BLaER1 (cell line): Measurements from ENCODE around the gene SOX10.
A peak's percentile ranks its signal among the peaks of the same experiment; 100 is the strongest.

ENCODE experiments used
- H3K27ac ChIP-seq: shearing (Covaris generic); formaldehyde crosslinking; 2 replicates; pipeline ENCODE4 v1.8.1; 2022
- H3K27me3 ChIP-seq: shearing (Covaris generic); formaldehyde crosslinking; 2 replicates; pipeline ENCODE4 v1.8.1; 2022
- H3K36me3 ChIP-seq: shearing (Covaris generic); formaldehyde crosslinking; 2 replicates; pipeline ENCODE4 v1.8.1; 2022
- H3K4me1 ChIP-seq: shearing (Covaris generic); formaldehyde crosslinking; 2 replicates; pipeline ENCODE4 v1.8.1; 2022
- H3K4me2 ChIP-seq: shearing (Covaris generic); formaldehyde crosslinking; 2 replicates; pipeline ENCODE4 v1.8.1; 2022
- H3K4me3 ChIP-seq: shearing (Covaris generic); formaldehyde crosslinking; 2 replicates; pipeline ENCODE4 v1.8.1; 2022
- H3K9ac ChIP-seq: shearing (Covaris generic); formaldehyde crosslinking; 2 replicates; pipeline ENCODE4 v1.8.1; 2022
- H3K9me3 ChIP-seq: shearing (Covaris generic); formaldehyde crosslinking; 2 replicates; pipeline ENCODE4 v1.8.1; 2022
- H4K20me1 ChIP-seq: shearing (Covaris generic); formaldehyde crosslinking; 2 replicates; pipeline ENCODE4 v1.8.1; 2022
- Cebpa-rat ChIP-seq: shearing (Covaris generic); IDR thresholded peaks from 2 replicates; pipeline ENCODE4 v1.8.1; 2022

The SOX10 gene

GRCh38 chr22:37983860-37984791 is at the start of gene SOX10:
SOX10 (minus strand) TSS chr22:37984555; CDS start chr22:37983784, 771 bp downstream.
- 0 out of 2 replicates have a peak within 1 kb of the TSS, but pooled peaks have one; percentile 38 for H3K9ac ChIP-seq
- H3K4me3 ChIP-seq, result no peak within 1 kb of the TSS
- peak within 1 kb of the TSS; percentile 63 for H3K27ac ChIP-seq
- TF ChIP-seq Cebpa-rat, result no peak
- H3K4me1 ChIP-seq, result peaks cover 80% of the 10 kb centered on the region
- no peaks in the 10 kb centered on the region for H3K27me3 ChIP-seq
- H3K36me3 ChIP-seq, result peaks cover 16% of the 10 kb centered on the region
- no peaks in the 10 kb centered on the region for H4K20me1 ChIP-seq
- H3K9me3 ChIP-seq, result peaks cover 9% of the 10 kb centered on the region; the same call in 1 of the 2 replicates
- H3K4me2 ChIP-seq, result peak within 1 kb of the TSS; percentile 94

GRCh38 chr22:38033522-38034277 is 49.3 kb upstream of the SOX10 start:
- Histone ChIP-seq H3K4me2 (peak overlapping the region; percentile 72), H3K27ac (peak overlapping the region; percentile 59; the same call in 1 of the 2 replicates), H3K4me3 (no peak overlapping the region), H4K20me1 (no peaks in the 10 kb centered on the region), H3K36me3 (no peaks in the 10 kb centered on the region), H3K27me3 (no peaks in the 10 kb centered on the region), H3K4me1 (peaks cover 64% of the 10 kb centered on the region), H3K9ac (no peak overlapping the region), H3K9me3 (no peaks in the 10 kb centered on the region)
- TF ChIP-seq Cebpa-rat, result no peak

DNA sequence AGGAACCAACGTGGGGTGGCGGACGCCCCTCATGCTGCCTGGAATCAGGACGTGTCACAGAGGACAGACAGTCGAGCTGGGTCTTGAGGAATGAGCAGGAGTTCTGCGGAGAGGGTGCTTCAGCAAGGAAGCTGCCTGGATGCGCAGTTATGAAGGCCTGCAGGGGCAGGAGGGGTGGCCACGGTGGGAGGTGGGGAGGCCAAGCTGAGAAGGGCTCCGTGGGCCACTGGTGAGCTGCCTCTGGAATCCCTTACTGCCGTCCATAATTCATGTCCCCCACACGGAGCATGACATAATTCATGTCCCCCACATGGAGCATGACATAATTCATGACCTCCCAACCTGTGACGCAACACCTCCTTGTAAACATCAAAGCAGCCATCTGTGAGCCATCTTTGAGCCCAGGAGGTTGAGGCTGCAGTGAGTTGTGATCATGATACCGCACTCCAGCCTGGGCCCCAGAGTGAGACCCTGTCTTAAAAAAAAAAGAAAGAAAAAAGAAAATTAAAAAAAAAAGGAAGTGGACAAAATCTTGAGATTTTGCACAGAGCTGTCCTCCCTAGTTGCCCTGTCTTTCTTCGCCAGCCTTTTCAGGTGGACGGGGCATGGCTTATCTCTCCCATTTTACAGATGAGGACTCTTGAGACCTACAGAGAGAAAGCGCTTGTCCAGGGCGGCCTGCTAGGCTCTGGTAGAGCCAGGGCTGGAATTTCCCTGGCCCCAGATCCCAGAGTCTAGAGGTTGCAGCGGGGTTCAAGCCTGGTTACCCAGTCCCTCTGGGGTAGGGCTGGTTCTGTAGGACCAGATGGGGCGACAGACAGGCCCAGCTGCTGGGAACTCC is 48.5 kb upstream of the SOX10 start:
- Histone ChIP-seq H3K4me1 (peaks cover 64% of the 10 kb centered on the region), H3K4me3 (no peak overlapping the region), H3K9me3 (no peaks in the 10 kb centered on the region), H3K36me3 (no peaks in the 10 kb centered on the region), H3K27ac (peak overlapping the region; percentile 59; the same call in 1 of the 2 replicates), H4K20me1 (no peaks in the 10 kb centered on the region), H3K4me2 (peak overlapping the region; percentile 72), H3K27me3 (no peaks in the 10 kb centered on the region), H3K9ac (no peak overlapping the region)
- peak; percentile 74; the same call in 1 of the 2 replicates for TF ChIP-seq Cebpa-rat

- H4K20me1 ChIP-seq, result no peaks in the 10 kb centered on the region
- H3K9ac ChIP-seq, result no peak overlapping the region
- H3K9me3 ChIP-seq, result no peaks in the 10 kb centered on the region
- H3K27me3 ChIP-seq, result no peaks in the 10 kb centered on the region
- no peak overlapping the region for H3K27ac ChIP-seq
- H3K4me3 ChIP-seq, result no peak overlapping the region
- peaks cover 61% of the 10 kb centered on the region for H3K4me1 ChIP-seq
- H3K4me2 ChIP-seq, result peak overlapping the region; percentile 73
- TF ChIP-seq Cebpa-rat, result no peak
- H3K36me3 ChIP-seq, result no peaks in the 10 kb centered on the region
These were observed 47.1 kb upstream of the SOX10 start for GRCh38 chr22:38031491-38031890.

- no peak for TF ChIP-seq Cebpa-rat
- Histone ChIP-seq H3K27ac (no peak overlapping the region), H3K36me3 (no peaks in the 10 kb centered on the region), H3K4me3 (no peak overlapping the region), H4K20me1 (no peaks in the 10 kb centered on the region), H3K4me2 (peak overlapping the region; percentile 73), H3K9ac (0 out of 2 replicates have a peak overlapping the region, but pooled peaks have one; percentile 5), H3K4me1 (peaks cover 57% of the 10 kb centered on the region), H3K27me3 (no peaks in the 10 kb centered on the region), H3K9me3 (no peaks in the 10 kb centered on the region)
These were observed 46.2 kb upstream of the SOX10 start for GRCh38 chr22:38030311-38031133.

DNA sequence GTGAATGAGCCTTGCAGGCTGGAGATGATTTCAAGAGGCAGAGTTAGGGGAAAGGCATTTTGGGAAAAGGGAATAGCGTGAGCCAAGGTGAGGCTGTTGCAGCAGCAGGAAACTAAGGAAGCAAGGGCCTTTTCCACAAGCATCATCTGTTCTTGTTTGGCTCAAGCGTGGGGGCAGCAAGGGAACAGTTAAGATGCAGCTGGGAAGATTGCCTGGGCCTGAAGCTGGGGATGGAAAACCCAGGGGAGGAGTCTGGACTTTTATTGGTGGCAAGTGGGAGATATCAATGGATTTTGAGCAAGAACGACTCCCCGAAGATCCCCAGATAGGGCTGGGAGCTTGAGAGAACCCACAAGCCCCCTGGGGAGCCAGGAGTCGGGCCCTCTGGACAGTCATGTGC is 45.5 kb upstream of the SOX10 start:
- H3K4me2 ChIP-seq, result peak overlapping the region; percentile 73
- H3K4me3 ChIP-seq, result no peak overlapping the region

DNA sequence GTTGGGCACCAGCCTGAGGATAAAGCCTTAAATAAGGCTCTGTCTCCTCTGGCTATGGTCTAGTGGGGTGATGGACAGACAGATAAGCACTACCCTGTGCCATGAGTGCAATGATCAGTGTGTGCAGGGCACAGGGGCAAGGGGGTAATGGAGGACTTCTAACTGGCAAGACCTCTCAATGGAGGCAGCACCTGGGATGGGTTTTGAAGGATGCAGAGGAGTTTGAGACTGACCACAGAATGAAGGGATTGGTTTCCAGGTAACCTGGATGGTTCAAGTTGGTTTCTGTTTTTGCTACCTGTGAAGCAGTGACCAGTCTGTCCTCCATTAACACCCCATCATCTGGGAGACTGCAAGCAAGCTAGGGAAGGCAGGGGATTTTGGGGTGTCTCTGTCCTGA is 45.0 kb upstream of the SOX10 start:
- peaks cover 49% of the 10 kb centered on the region for H3K4me1 ChIP-seq

More for the DNA sequence above, 45.5 kb upstream of the SOX10 start:
- H3K27ac ChIP-seq, result no peak overlapping the region
- H3K4me1 ChIP-seq, result peaks cover 52% of the 10 kb centered on the region
- H3K27me3 ChIP-seq, result no peaks in the 10 kb centered on the region
- H4K20me1 ChIP-seq, result no peaks in the 10 kb centered on the region
- no peaks in the 10 kb centered on the region for H3K36me3 ChIP-seq
- no peaks in the 10 kb centered on the region for H3K9me3 ChIP-seq
- TF ChIP-seq Cebpa-rat, result no peak
- no peak overlapping the region for H3K9ac ChIP-seq

GRCh38 chr22:38028344-38029130 is 44.2 kb upstream of the SOX10 start:
- no peak overlapping the region for H3K27ac ChIP-seq
- no peaks in the 10 kb centered on the region for H3K36me3 ChIP-seq
- no peaks in the 10 kb centered on the region for H3K9me3 ChIP-seq
- H3K4me2 ChIP-seq, result no peak overlapping the region
- no peaks in the 10 kb centered on the region for H3K27me3 ChIP-seq
- no peak overlapping the region for H3K9ac ChIP-seq
- H3K4me3 ChIP-seq, result no peak overlapping the region
- no peak for TF ChIP-seq Cebpa-rat
- no peaks in the 10 kb centered on the region for H4K20me1 ChIP-seq
- H3K4me1 ChIP-seq, result peaks cover 41% of the 10 kb centered on the region

More for the DNA sequence above, 45.0 kb upstream of the SOX10 start:
- Histone ChIP-seq H3K27ac (no peak overlapping the region), H4K20me1 (no peaks in the 10 kb centered on the region), H3K9ac (no peak overlapping the region), H3K27me3 (no peaks in the 10 kb centered on the region), H3K4me3 (no peak overlapping the region), H3K36me3 (no peaks in the 10 kb centered on the region), H3K9me3 (no peaks in the 10 kb centered on the region), H3K4me2 (no peak overlapping the region)
- no peak for TF ChIP-seq Cebpa-rat
